Esophagus squamous epithelium (tissue), 5 donors: Measurements from ENCODE around the gene NCOR2. TPM values are rescaled to one million over a fixed set of nuclear protein-coding genes. Genes with fewer than 3 reads are reported as not detected.

Experiments
- DNase-seq: peaks from one replicate; lab custom pipeline; 2025; lab: John Stamatoyannopoulos, UW
- H3K27ac ChIP-seq, 4 donors: fragments of 200-600 bp; sonication (generic); one replicate each; pipeline ENCODE4 v1.5.1; 2016 to 2019; ENCODE audit warnings: mild to moderate bottlenecking in 1 of 4
- H3K27me3 ChIP-seq, 4 donors: fragments of 200-600 bp; sonication (generic); 1 replicate in 3 of 4; 2 replicates in 1 of 4; pipeline versions ENCODE4 v1.5.1 to v1.6.0; 2017 to 2021; ENCODE audit warnings: antibody characterized with exemption in 1 of 4
- H3K36me3 ChIP-seq, 3 donors: fragments of 200-600 bp; sonication (generic); one replicate each; pipeline ENCODE4 v1.5.1; 2016 to 2019
- H3K4me1 ChIP-seq, 3 donors: fragments of 200-600 bp; sonication (generic); one replicate each; pipeline ENCODE4 v1.5.1; 2017 to 2019
- H3K4me3 ChIP-seq, 4 donors: fragments of 200-600 bp; sonication (generic); 1 replicate in 3 of 4; 2 replicates in 1 of 4; pipeline ENCODE4 v1.5.1; 2016 to 2019; ENCODE audit warnings: mild to moderate bottlenecking in 2 of 4, moderate library complexity in 1 of 4
- H3K9me3 ChIP-seq, 3 donors: fragments of 200-600 bp; sonication (generic); one replicate each; pipeline ENCODE4 v1.5.1; 2016 to 2019
- CTCF ChIP-seq, 6 experiments: fragments of 450-650 bp in 4 of 6; fragments of 200-600 bp in 2 of 6; sonication (generic) in 2 of 6; IDR thresholded peaks; one replicate each; pipeline ENCODE4 v1.5.1; 2016 to 2019; ENCODE audit warnings: antibody characterized with exemption in 6 of 6, mild to moderate bottlenecking in 4 of 6, moderate library complexity in 4 of 6
- POLR2A ChIP-seq, 4 donors: fragments of 450-650 bp; IDR thresholded peaks; one replicate each; pipeline ENCODE4 v1.6.1; 2017; ENCODE audit warnings: antibody characterized with exemption in 4 of 4, mild to moderate bottlenecking in 4 of 4, moderate library complexity in 3 of 4
- WGBS, 2 donors: methylation state at CpG; one replicate each; pipeline ENCODE4 v1.1.5; 2018; 5-methylcytosine and 5-hydroxymethylcytosine counted together
- intact Hi-C: fragments of 100-400 bp; cut with DNase I; formaldehyde crosslinking; loops from one replicate; pipeline ENCODE4 v1.15.0; 2022
- total RNA-seq, 4 donors: library from RNA; depleted of rRNA; stranded (reverse); fragments of >200 nt; gene quantifications; one replicate each; pipeline ENCODE4 v1.1.0, GENCODE V29; 2016
- donor health status: DM: yes; HTN: yes; CAD: no.

Gene NCOR2
- total RNA-seq, 4 donors from 2014 or later = 17.7 to 84.1 (median 45.6) TPM

GRCh38 chr12:124562796-124563181 lies 4.6 kb downstream of the NCOR2 start:
- DNase-seq = no peak
- Histone ChIP-seq H3K27me3 (no peaks in the 10 kb centered on the region), H3K9me3 (no peaks in the 10 kb centered on the region), H3K4me3 (no peak overlapping the region), H3K4me1 (peaks cover 28 to 82% (median 45%) of the 10 kb centered on the region in 3 donors), H3K36me3 (peaks cover 0 to 10% (median 0%) of the 10 kb centered on the region in 3 donors), H3K27ac (peak overlapping the region in 2 of 4 donors; percentile 22 to 99)
- no peak for TF ChIP-seq POLR2A (IDR thresholded peaks at IDR 0.05)
- 64 to 77% methylated on average over 4 of the region's 4 CpGs for WGBS, 2 donors
- intact Hi-C loops = no loop called here

- no peak for DNase-seq
- peaks cover 0 to 10% (median 0%) of the 10 kb centered on the region in 3 donors for H3K36me3 ChIP-seq
- no peaks in the 10 kb centered on the region for H3K27me3 ChIP-seq
- H3K27ac ChIP-seq = peak overlapping the region in 2 of 4 donors; percentile 22 to 99
- no peaks in the 10 kb centered on the region for H3K9me3 ChIP-seq
- intact Hi-C loops = no loop called here
- WGBS, 2 donors = 71 to 83% methylated on average over 8 to 14 of the region's 18 CpGs
- peaks cover 26 to 86% (median 47%) of the 10 kb centered on the region in 3 donors for H3K4me1 ChIP-seq
- H3K4me3 ChIP-seq = no peak overlapping the region
- no peak for TF ChIP-seq POLR2A (IDR thresholded peaks at IDR 0.05)
- no peak for TF ChIP-seq CTCF (IDR thresholded peaks at IDR 0.05)
Measured at GRCh38 chr12:124562018-124562795, 5.2 kb downstream of the NCOR2 start.

- intact Hi-C loops = no loop called here
- no peak for DNase-seq
- H3K4me3 ChIP-seq = no peak overlapping the region
- no peak for TF ChIP-seq CTCF (IDR thresholded peaks at IDR 0.05)
- no peak for TF ChIP-seq POLR2A (IDR thresholded peaks at IDR 0.05)
- no peaks in the 10 kb centered on the region for H3K9me3 ChIP-seq
- H3K36me3 ChIP-seq = peaks cover 0 to 10% (median 0%) of the 10 kb centered on the region in 3 donors
- peak overlapping the region in 1 of 4 donors; percentile 11 for H3K27ac ChIP-seq
- peaks cover 26 to 95% (median 51%) of the 10 kb centered on the region in 3 donors for H3K4me1 ChIP-seq
- WGBS, 2 donors = 57 to 62% methylated on average over 9 to 10 of the region's 10 CpGs
- H3K27me3 ChIP-seq = no peaks in the 10 kb centered on the region
Measured at GRCh38 chr12:124561231-124561630, 6.2 kb downstream of the NCOR2 start.

GRCh38 chr12:124560146-124560890 lies 7.1 kb downstream of the NCOR2 start:
- intact Hi-C loops = no loop called here
- H3K9me3 ChIP-seq = no peaks in the 10 kb centered on the region
- no peak for DNase-seq
- 54 to 58% methylated on average over 21 of the region's 21 CpGs for WGBS, 2 donors
- H3K4me1 ChIP-seq = peaks cover 23 to 95% (median 48%) of the 10 kb centered on the region in 3 donors
- H3K36me3 ChIP-seq = peaks cover 0 to 10% (median 0%) of the 10 kb centered on the region in 3 donors
- peak overlapping the region in 1 of 4 donors; percentile 11 for H3K27ac ChIP-seq
- TF ChIP-seq POLR2A (IDR thresholded peaks at IDR 0.05) (no peak), CTCF (IDR thresholded peaks at IDR 0.05) (no peak)
- H3K27me3 ChIP-seq = no peaks in the 10 kb centered on the region
- no peak overlapping the region for H3K4me3 ChIP-seq

GRCh38 chr12:124559182-124560017 lies 8.0 kb downstream of the NCOR2 start:
- Histone ChIP-seq H3K27ac (no peak overlapping the region), H3K4me1 (peaks cover 14 to 95% (median 48%) of the 10 kb centered on the region in 3 donors), H3K4me3 (no peak overlapping the region), H3K36me3 (peaks cover 0 to 10% (median 0%) of the 10 kb centered on the region in 3 donors), H3K27me3 (no peaks in the 10 kb centered on the region), H3K9me3 (no peaks in the 10 kb centered on the region)
- 81 to 85% methylated on average over 9 to 12 of the region's 12 CpGs for WGBS, 2 donors
- intact Hi-C loops = no loop called here
- TF ChIP-seq POLR2A (IDR thresholded peaks at IDR 0.05) (no peak), CTCF (IDR thresholded peaks at IDR 0.05) (no peak)
- no peak for DNase-seq
